Upper lobe of left lung (tissue), 6 donors: ENCODE measurements around the gene SMAD3. TPM values are rescaled to one million over a fixed set of nuclear protein-coding genes. Genes with fewer than 3 reads are reported as not detected.

Experiments
- ATAC-seq, 2 donors: fragments of 200-7000 bp; cut with Tn5 transposase; one replicate each; pipeline ENCODE4 v1.9.1; 2022; ENCODE audit warnings: mild to moderate bottlenecking in 2 of 2, moderate library complexity in 2 of 2; ENCODE audit not compliant: low FRiP score in 2 of 2
- DNase-seq, 2 donors: peaks; one replicate each; pipeline ENCODE4 v3.0.0-alpha.2; 2019 to 2020
- H3K27ac ChIP-seq, 4 donors: fragments of 200-600 bp; sonication (generic); one replicate each; pipeline ENCODE4 v1.5.1; 2016 to 2019
- H3K27me3 ChIP-seq, 4 donors: fragments of 200-600 bp; sonication (generic); one replicate each; pipeline ENCODE4 v1.5.1; 2017 to 2019
- H3K36me3 ChIP-seq, 4 donors: fragments of 200-600 bp; sonication (generic); one replicate each; pipeline ENCODE4 v1.5.1; 2016 to 2019
- H3K4me1 ChIP-seq, 4 donors: fragments of 200-600 bp; sonication (generic); one replicate each; pipeline ENCODE4 v1.5.1; 2018 to 2019
- H3K4me3 ChIP-seq, 4 donors: fragments of 200-600 bp; sonication (generic); one replicate each; pipeline ENCODE4 v1.5.1; 2017 to 2019; ENCODE audit warnings: mild to moderate bottlenecking in 2 of 4, moderate library complexity in 1 of 4
- H3K9me3 ChIP-seq, 4 donors: fragments of 200-600 bp; sonication (generic); one replicate each; pipeline ENCODE4 v1.5.1; 2018 to 2019
- EP300 ChIP-seq, 4 donors: sonication (generic); formaldehyde crosslinking; IDR thresholded peaks; one replicate each; pipeline ENCODE4 v1.5.1; 2017; ENCODE audit warnings: antibody characterized with exemption in 4 of 4, control low read depth in 2 of 4
- POLR2A ChIP-seq, 4 donors: fragments of 450-650 bp; IDR thresholded peaks; one replicate each; pipeline ENCODE4 v1.5.1; 2016 to 2017; ENCODE audit warnings: antibody characterized with exemption in 4 of 4, mild to moderate bottlenecking in 2 of 4
- POLR2AphosphoS5 ChIP-seq, 2 donors: sonication (generic); formaldehyde crosslinking; IDR thresholded peaks; one replicate each; pipeline ENCODE4 v1.5.1; 2017; ENCODE audit warnings: antibody characterized with exemption in 2 of 2
- WGBS, 2 donors: methylation state at CpG; one replicate each; pipeline ENCODE4 v1.1.5; 2017 to 2018; 5-methylcytosine and 5-hydroxymethylcytosine counted together
- total RNA-seq, 6 donors: library from RNA; depleted of rRNA in 4 of 6; stranded (reverse); fragments of >200 nt in 4 of 6; gene quantifications; one replicate each; pipeline versions ENCODE4 v1.1.0 to v1.2.1, GENCODE V29; 2016 to 2021
- TF ChIP-seq, protein P1 (sequence below), 6 experiments: fragments of 450-650 bp in 4 of 6; fragments of 200-600 bp in 2 of 6; sonication (generic) in 2 of 6; IDR thresholded peaks; one replicate each; pipeline ENCODE4 v1.5.1; 2016 to 2019; ENCODE audit warnings: antibody characterized with exemption in 6 of 6
- donor health status: DM: no; HTN: no; CAD: no; lungs with moderate emphysema.
- donor health status: DM: no; HTN: yes; CAD: no; lungs with severe emphysema.

Gene SMAD3
- total RNA-seq, 6 donors from 2014 or later, result 31.7 to 44.5 (median 36.3) TPM

DNA sequence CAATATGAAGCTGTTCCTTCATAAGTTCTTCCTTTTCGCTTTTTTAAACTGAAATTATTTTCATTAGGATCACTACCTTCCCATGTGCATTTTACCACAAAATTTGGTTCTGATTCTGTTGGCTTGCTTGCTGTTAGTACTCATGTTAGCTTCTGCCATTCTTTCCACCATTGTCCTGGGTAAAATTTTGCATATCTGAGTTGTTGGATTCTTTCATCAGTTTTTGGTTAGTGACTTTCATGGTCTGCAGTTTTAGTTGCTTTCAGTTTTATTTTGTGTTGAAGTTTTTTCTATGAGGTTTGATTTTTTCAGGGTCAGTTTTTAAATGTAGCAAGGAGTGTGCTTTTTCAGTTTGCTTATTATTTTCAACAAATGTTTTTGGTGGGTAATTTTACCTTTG is 71.9 kb downstream of the SMAD3 start:
- peak overlapping the region in 3 of 4 donors; percentile 52 to 73 (median 68) for H3K27ac ChIP-seq
- H3K4me3 ChIP-seq, result no peak overlapping the region
- H3K4me1 ChIP-seq, result peaks cover 66 to 81% (median 77%) of the 10 kb centered on the region in 4 donors
- TF ChIP-seq POLR2A (IDR thresholded peaks at IDR 0.05) (no peak), EP300 (IDR thresholded peaks at IDR 0.05) (no peak), POLR2AphosphoS5 (IDR thresholded peaks at IDR 0.05) (no peak)
- TF ChIP-seq, protein P1, sequence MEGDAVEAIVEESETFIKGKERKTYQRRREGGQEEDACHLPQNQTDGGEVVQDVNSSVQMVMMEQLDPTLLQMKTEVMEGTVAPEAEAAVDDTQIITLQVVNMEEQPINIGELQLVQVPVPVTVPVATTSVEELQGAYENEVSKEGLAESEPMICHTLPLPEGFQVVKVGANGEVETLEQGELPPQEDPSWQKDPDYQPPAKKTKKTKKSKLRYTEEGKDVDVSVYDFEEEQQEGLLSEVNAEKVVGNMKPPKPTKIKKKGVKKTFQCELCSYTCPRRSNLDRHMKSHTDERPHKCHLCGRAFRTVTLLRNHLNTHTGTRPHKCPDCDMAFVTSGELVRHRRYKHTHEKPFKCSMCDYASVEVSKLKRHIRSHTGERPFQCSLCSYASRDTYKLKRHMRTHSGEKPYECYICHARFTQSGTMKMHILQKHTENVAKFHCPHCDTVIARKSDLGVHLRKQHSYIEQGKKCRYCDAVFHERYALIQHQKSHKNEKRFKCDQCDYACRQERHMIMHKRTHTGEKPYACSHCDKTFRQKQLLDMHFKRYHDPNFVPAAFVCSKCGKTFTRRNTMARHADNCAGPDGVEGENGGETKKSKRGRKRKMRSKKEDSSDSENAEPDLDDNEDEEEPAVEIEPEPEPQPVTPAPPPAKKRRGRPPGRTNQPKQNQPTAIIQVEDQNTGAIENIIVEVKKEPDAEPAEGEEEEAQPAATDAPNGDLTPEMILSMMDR (IDR thresholded peaks at IDR 0.05), result no peak
- no peaks in the 10 kb centered on the region for H3K9me3 ChIP-seq
- H3K36me3 ChIP-seq, result no peaks in the 10 kb centered on the region
- 95% methylated on average over 1 of the region's 1 CpG for WGBS, 2 donors
- ATAC-seq, result no peak
- DNase-seq, result no peak
- H3K27me3 ChIP-seq, result no peaks in the 10 kb centered on the region

DNA sequence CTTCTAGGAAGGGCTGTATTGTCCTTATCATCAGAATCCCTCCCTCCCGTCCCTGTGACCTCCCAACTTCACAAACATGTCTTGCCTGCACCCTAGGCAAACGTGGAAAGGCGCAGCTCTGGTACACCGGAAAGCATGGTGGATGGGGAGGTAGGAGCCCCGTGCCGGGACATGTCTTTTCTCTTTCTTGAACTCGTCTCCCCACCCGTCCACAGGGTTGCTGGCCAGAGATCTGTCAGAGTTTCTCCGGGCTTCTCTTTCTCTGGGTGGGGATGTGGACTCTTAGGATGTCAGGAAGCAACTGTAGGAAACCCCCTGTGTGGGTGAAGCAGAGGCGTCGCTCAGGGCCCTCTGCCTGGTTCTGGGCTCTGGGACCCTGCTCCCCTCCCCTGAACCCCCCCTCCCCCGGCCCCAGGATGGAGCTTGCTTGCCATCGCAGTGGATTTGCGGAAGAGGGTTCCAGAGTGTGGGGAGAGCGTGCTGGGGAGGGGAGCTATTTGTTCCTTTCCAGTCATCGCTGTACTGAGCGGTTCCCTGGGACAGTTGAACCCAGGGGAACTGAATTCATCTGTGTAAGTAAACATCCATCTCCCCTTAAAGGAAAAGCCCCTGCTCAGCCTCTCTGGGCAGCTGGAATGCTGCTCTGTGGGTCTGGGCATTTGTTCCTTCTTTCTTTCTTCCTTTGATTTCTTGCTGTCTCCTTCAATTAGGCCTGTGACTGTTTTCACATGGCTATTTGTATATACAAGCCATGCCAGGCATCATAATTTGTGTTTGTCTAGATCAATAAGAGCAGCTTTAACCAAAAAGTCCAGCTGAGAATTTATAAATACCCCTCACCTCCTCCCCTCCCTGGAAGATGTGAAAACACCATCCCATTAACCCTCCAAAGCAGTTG is 72.8 kb downstream of the SMAD3 start:
- Histone ChIP-seq H3K9me3 (no peaks in the 10 kb centered on the region), H3K36me3 (no peaks in the 10 kb centered on the region), H3K27ac (peak overlapping the region; percentile 27 to 73 (median 60)), H3K4me1 (peaks cover 65 to 80% (median 70%) of the 10 kb centered on the region in 4 donors), H3K4me3 (no peak overlapping the region), H3K27me3 (no peaks in the 10 kb centered on the region)
- TF ChIP-seq, protein P1 (IDR thresholded peaks at IDR 0.05), result no peak
- TF ChIP-seq EP300 (IDR thresholded peaks at IDR 0.05) (no peak), POLR2A (IDR thresholded peaks at IDR 0.05) (no peak), POLR2AphosphoS5 (IDR thresholded peaks at IDR 0.05) (no peak)
- ATAC-seq, result no peak
- DNase-seq, result peak in 1 of 2 donors; percentile 18
- WGBS, 2 donors, result 62 to 72% methylated on average over 11 to 17 of the region's 17 CpGs

DNA sequence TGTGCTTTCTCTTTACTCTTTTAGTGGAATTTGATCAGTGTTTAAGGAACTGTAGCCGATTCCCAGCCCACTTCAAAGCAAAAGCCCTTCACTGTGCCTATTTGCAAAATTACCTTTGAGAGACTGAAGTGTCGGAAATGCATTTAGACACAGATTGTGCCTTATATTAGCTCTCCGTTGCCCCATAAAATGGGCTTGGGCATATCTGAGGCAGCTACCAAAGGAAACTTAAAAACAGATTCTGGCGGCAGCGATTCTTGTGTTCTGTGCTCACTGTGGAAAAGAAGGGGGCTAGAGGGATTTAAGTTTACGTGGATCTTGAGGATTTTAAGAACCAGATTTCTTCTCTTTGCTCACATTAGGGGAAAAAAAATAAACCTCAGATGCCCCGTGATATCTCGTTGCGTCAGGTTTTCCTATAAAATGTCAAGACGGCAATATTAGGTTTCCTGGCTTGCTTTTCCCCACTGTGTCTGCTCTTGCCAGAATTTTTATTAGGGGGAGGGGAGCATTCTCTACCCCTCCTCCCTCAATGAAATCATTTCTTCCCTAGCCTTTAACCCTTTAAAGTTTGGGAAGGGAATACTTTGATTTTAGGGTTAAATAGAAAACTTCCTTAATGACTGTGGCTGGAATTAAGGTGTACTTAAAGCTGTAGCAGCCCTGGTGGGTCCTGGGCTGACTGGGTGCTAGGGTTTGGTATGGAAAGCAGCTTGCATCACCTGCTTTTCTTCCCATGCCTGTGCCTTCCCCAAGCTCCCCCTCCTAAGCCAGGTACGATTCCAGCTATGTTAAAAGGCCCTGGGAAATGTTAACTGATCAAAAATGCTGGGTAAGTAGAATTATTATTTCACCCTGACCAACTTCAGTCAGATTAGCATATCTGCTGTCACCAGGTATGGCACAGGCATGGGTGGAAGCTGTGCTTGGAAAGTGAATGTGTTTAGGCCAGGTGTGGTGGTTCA is 73.8 kb downstream of the SMAD3 start:
- no peak overlapping the region for H3K4me3 ChIP-seq
- H3K9me3 ChIP-seq, result no peaks in the 10 kb centered on the region
- H3K27ac ChIP-seq, result peak overlapping the region; percentile 27 to 73 (median 60)
- ATAC-seq (no peak), DNase-seq (peak in 1 of 2 donors; percentile 20)
- H3K36me3 ChIP-seq, result no peaks in the 10 kb centered on the region
- no peak for TF ChIP-seq POLR2A (IDR thresholded peaks at IDR 0.05)
- peaks cover 58 to 70% (median 64%) of the 10 kb centered on the region in 4 donors for H3K4me1 ChIP-seq
- WGBS, 2 donors, result 59 to 62% methylated on average over 11 of the region's 11 CpGs
- H3K27me3 ChIP-seq, result no peaks in the 10 kb centered on the region

DNA sequence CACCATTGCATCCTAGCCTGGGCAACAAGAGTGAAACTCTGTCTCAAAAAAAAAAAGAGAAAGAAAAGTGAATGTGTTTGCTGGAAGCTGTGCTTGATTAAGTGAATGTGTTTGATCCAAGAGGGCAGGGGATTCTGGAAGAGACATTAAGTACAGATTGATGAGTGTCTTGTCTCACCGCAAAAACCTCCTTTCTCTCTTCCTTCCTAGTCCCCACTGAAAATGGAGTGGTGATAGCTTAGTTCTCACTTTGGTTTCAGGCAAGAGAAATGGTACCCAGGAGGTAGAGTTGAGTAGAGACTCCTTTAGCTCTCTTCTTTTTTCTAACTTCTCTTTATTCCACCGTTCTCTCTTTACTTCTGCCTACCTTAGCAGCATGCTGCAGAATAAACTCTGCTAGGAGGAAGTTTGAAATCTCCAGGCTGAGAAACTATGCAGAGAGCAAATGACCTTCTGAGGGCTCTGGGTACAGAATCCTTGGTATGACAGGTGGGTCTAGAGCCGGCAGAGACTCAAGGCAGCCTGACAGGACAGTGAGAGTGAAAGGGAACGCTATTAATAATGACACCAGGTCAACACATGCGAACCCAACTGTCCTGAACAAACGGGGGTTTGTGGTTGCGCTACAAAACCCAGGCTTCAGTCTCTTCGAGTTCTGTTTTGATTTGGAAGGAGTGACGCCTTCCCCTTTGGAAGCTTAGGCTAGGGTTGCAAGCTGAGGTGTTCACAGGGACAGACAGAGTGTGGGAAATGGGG is 74.9 kb downstream of the SMAD3 start:
- Histone ChIP-seq H3K9me3 (no peaks in the 10 kb centered on the region), H3K4me3 (no peak overlapping the region), H3K4me1 (peaks cover 56 to 66% (median 60%) of the 10 kb centered on the region in 4 donors), H3K36me3 (no peaks in the 10 kb centered on the region), H3K27ac (peak overlapping the region in 2 of 4 donors; percentile 20 to 68), H3K27me3 (no peaks in the 10 kb centered on the region)
- ATAC-seq, result no peak
- TF ChIP-seq, protein P1 (IDR thresholded peaks at IDR 0.05), result no peak
- TF ChIP-seq POLR2A (IDR thresholded peaks at IDR 0.05) (no peak), POLR2AphosphoS5 (IDR thresholded peaks at IDR 0.05) (no peak), EP300 (IDR thresholded peaks at IDR 0.05) (no peak)
- peak in 1 of 2 donors; percentile 17 for DNase-seq
- WGBS, 2 donors, result 63 to 71% methylated on average over 9 of the region's 9 CpGs
